IPS DF 6.9 (cell line): ENCODE data around the gene VIPR2.

Source experiments
- DNase-seq: peaks from one replicate; pipeline ENCODE4 v3.0.0-alpha.2; 2013; ENCODE audit warnings: low read depth, low spot score
- H3K27ac ChIP-seq: one replicate; pipeline ENCODE4 v1.5.1; 2013; ENCODE audit warnings: low read length, control low read depth
- H3K27me3 ChIP-seq: 2 replicates; pipeline ENCODE4 v1.6.1; 2013; ENCODE audit warnings: mild to moderate bottlenecking, low read length; ENCODE audit not compliant: control insufficient read depth, insufficient read depth
- H3K36me3 ChIP-seq: 2 replicates; pipeline ENCODE4 v1.6.1; 2013; ENCODE audit warnings: low read length; ENCODE audit not compliant: control insufficient read depth, insufficient read depth
- H3K4me1 ChIP-seq: 2 replicates; pipeline ENCODE4 v1.6.1; 2013; ENCODE audit warnings: low read length; ENCODE audit not compliant: control insufficient read depth, insufficient read depth
- H3K4me3 ChIP-seq: 2 replicates; pipeline ENCODE4 v1.5.1; 2013; ENCODE audit warnings: mild to moderate bottlenecking, low read length
- H3K9me3 ChIP-seq: 2 replicates; pipeline ENCODE4 v1.6.1; 2013; ENCODE audit warnings: low read length, inconsistent platforms; ENCODE audit not compliant: control insufficient read depth, insufficient read depth
- WGBS: extraction: QIAGEN DNeasy Blood & Tissue Kit; methylation state at CpG from one replicate; pipeline ENCODE4 v1.1.7; 2013; ENCODE audit warnings: mixed read lengths, missing lambda C conversion rate; ENCODE audit not compliant: insufficient read length, insufficient coverage; 5-methylcytosine and 5-hydroxymethylcytosine counted together

The VIPR2 gene

DNA sequence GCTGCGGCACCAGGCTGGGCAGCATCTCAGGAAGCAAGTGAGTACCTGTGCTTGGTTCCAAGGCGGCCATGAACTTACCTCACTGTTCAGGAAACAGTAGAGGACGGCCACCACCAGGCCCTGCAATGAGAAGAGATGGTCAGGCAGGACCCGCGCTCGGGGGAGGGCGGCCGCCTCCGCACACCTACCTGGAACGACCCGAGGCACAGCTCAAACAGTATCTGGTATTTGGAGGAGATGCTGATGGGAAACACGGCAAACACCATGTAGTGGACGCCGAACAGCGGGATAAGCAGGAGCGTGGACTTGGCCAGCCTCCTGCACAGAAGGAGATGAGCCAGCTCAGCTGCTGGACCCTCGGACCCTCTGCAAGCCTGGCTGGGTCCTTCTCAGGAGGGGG lies 112.9 kb downstream of the VIPR2 start:
- DNase-seq, result no peak
- H3K27me3 ChIP-seq, result no peaks in the 10 kb centered on the region
- H3K36me3 ChIP-seq, result no peaks in the 10 kb centered on the region
- H3K27ac ChIP-seq, result no peak overlapping the region
- peaks cover 5% of the 10 kb centered on the region; the same call in 1 of the 2 replicates for H3K4me1 ChIP-seq
- no CpG with 5 or more reads among the region's 17 CpGs for WGBS
- H3K9me3 ChIP-seq, result no peaks in the 10 kb centered on the region
- H3K4me3 ChIP-seq, result no peak overlapping the region

DNA sequence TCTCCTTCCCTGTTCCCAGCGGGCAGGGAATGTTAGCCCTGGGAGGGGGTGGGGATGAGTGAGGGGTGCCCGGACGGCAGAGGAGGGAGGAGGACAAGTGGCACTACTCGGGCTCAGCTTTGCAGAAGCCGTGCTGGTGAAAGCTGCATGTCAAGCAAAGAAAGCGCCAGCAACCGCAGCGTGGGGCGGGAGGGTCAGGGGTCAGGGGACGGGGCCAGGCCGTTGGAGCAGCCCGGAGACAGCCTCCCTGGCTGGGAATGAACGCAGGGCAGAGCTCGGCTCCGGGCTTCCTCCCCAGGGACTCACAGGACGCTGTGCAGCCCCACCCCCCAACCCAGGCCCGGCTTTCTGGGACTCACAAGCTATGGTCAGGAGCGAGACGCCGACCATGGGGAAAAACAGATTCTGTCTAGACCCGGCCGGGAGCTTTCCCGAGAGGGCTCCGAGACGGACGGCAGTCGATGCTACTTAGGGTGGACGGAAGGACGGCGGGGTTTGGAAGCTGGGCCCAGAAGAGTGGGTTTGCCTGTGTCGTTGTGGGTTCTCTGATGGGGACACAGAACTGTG lies 113.4 kb downstream of the VIPR2 start:
- Histone ChIP-seq H3K27ac (no peak overlapping the region), H3K36me3 (no peaks in the 10 kb centered on the region), H3K4me3 (peak overlapping the region; percentile 37; the same call in 1 of the 2 replicates), H3K9me3 (no peaks in the 10 kb centered on the region), H3K27me3 (no peaks in the 10 kb centered on the region), H3K4me1 (peaks cover 3% of the 10 kb centered on the region; the same call in 1 of the 2 replicates)
- DNase-seq, result no peak
- WGBS, result no CpG with 5 or more reads among the region's 31 CpGs

- H3K36me3 ChIP-seq, result no peaks in the 10 kb centered on the region
- no peak overlapping the region for H3K27ac ChIP-seq
- H3K9me3 ChIP-seq, result no peaks in the 10 kb centered on the region
- no peaks in the 10 kb centered on the region for H3K27me3 ChIP-seq
- peak overlapping the region; percentile 37; the same call in 1 of the 2 replicates for H3K4me3 ChIP-seq
- H3K4me1 ChIP-seq, result peaks cover 3% of the 10 kb centered on the region; the same call in 1 of the 2 replicates
- no CpG with 5 or more reads among the region's 59 CpGs for WGBS
- DNase-seq, result peak; percentile 39
Observed at GRCh38 chr7:159030490-159031134, 114.1 kb downstream of the VIPR2 start.

- H3K9me3 ChIP-seq, result no peaks in the 10 kb centered on the region
- no peak overlapping the region for H3K4me3 ChIP-seq
- H3K27ac ChIP-seq, result no peak overlapping the region
- no peak for DNase-seq
- H3K4me1 ChIP-seq, result peaks cover 3% of the 10 kb centered on the region; the same call in 1 of the 2 replicates
- H3K36me3 ChIP-seq, result no peaks in the 10 kb centered on the region
- no CpG with 5 or more reads among the region's 26 CpGs for WGBS
- no peaks in the 10 kb centered on the region for H3K27me3 ChIP-seq
Observed at GRCh38 chr7:159028508-159029401, 115.9 kb downstream of the VIPR2 start.

DNA sequence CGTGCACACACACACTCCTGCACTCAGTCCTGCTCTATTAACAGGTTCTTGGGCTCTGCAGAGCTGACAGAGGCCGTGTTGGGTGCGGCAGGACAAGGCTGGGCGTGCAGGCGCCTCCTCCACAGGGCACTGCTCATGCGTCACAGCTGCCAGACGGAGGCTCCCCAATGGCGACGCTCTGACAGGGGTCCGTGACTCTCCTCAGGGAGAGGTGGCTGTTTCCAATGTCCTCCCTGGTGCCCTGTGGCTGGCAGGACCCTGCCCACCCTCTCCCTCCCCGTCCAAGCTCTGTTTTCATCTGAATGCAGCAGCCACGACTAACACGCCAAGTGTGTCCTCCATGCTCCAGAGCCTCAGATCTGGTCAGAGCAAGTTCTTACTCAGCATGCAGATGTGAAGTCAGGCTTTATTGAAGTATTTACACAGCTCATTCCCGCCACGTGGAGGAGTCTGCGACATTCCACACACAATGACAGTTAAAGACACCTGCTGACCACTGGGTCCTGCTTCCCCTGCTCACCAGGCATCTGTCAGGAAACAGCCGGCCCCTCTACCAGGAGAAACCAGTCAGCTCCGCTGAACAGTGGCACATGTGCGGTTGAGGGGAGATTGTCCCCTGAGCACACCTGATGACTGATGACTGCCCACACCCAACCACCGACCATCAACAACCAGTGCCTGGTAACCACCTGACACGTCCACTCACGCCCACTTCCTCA lies 116.7 kb downstream of the VIPR2 start:
- WGBS, result no CpG with 5 or more reads among the region's 22 CpGs
- H3K4me1 ChIP-seq, result peaks cover 3% of the 10 kb centered on the region; the same call in 1 of the 2 replicates
- no peaks in the 10 kb centered on the region for H3K9me3 ChIP-seq
- H3K27ac ChIP-seq, result no peak overlapping the region
- no peak for DNase-seq
- no peaks in the 10 kb centered on the region for H3K36me3 ChIP-seq
- no peak overlapping the region for H3K4me3 ChIP-seq
- no peaks in the 10 kb centered on the region for H3K27me3 ChIP-seq

- Histone ChIP-seq H3K4me3 (no peak overlapping the region), H3K9me3 (no peaks in the 10 kb centered on the region), H3K27me3 (no peaks in the 10 kb centered on the region), H3K27ac (no peak overlapping the region), H3K4me1 (peaks cover 3% of the 10 kb centered on the region; the same call in 1 of the 2 replicates), H3K36me3 (no peaks in the 10 kb centered on the region)
- DNase-seq, result no peak
- WGBS, result no CpG with 5 or more reads among the region's 22 CpGs
Observed at GRCh38 chr7:159027056-159027788, 117.4 kb downstream of the VIPR2 start.

GRCh38 chr7:159026271-159027055 lies 118.2 kb downstream of the VIPR2 start:
- H3K27ac ChIP-seq, result no peak overlapping the region
- H3K27me3 ChIP-seq, result no peaks in the 10 kb centered on the region
- H3K4me3 ChIP-seq, result no peak overlapping the region
- H3K4me1 ChIP-seq, result no peaks in the 10 kb centered on the region; the same call in 1 of the 2 replicates
- H3K9me3 ChIP-seq, result no peaks in the 10 kb centered on the region
- no CpG with 5 or more reads among the region's 33 CpGs for WGBS
- no peaks in the 10 kb centered on the region for H3K36me3 ChIP-seq
- no peak for DNase-seq

DNA sequence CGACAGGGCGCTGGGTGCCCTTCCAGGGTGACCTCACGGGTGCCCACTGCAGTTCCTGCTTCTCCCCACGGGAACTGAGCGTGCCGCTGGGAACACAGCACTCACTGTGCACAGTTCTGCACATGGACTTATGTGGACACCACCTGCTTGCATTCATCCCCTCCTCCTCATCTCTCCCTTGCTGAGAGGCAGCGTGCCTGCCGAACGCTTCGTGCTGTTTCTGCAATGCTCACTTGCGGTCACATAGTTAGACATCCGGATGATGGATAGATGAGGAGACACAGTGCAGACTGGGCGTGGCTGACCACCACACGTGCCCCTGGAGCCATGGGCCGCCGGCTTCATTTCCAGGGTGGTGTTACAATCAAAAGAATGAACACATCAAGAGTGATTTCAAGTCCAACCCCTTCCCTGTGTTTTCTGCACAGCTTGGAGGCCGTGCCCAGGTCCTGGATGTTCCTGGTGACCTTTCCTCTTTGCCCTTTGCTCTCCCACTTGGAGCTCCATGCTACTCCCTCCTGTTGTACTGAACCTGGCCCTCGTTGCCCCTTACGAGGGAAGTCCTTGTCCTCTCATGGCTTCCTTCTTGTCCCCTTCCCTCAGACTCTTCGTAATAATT lies 119.4 kb downstream of the VIPR2 start:
- Histone ChIP-seq H3K4me1 (peaks cover 1% of the 10 kb centered on the region), H3K4me3 (no peak overlapping the region), H3K27ac (no peak overlapping the region), H3K36me3 (no peaks in the 10 kb centered on the region), H3K27me3 (no peaks in the 10 kb centered on the region), H3K9me3 (no peaks in the 10 kb centered on the region)
- no peak for DNase-seq
- no CpG with 5 or more reads among the region's 20 CpGs for WGBS
